Measurements from ENCODE around the gene ZDHHC24. TPM values are rescaled to one million over a fixed set of nuclear protein-coding genes. Genes with fewer than 3 reads are reported as not detected.

ZDHHC24 gene
- total RNA-seq, 1 donor from 2014 or later = 16.5 TPM

- H3K4me3 ChIP-seq = no peak overlapping the region
- H3K27me3 ChIP-seq = no peaks in the 10 kb centered on the region
- H3K27ac ChIP-seq = no peak overlapping the region
- no peaks in the 10 kb centered on the region for H3K36me3 ChIP-seq
- no peak for DNase-seq (ENCODE audit: extremely low spot score in 2 of 2)
- no peaks in the 10 kb centered on the region for H3K9me3 ChIP-seq
- H3K4me1 ChIP-seq = peaks cover 12% of the 10 kb centered on the region
- TF ChIP-seq POLR2AphosphoS5 (IDR thresholded peaks at IDR 0.05; ENCODE audit: insufficient read depth in 1 of 2, low read depth in 1 of 2) (no peak), CTCF (IDR thresholded peaks at IDR 0.05) (no peak), POLR2A (IDR thresholded peaks at IDR 0.05) (no peak)
- intact Hi-C loops (cut with DNase I) = no loop called here
Observed at GRCh38 chr11:66561178-66561974, 15.5 kb upstream of the ZDHHC24 start.

GRCh38 chr11:66559866-66560676 is 14.2 kb upstream of the ZDHHC24 start:
- H3K27me3 ChIP-seq = no peaks in the 10 kb centered on the region
- no peaks in the 10 kb centered on the region for H3K36me3 ChIP-seq
- intact Hi-C loops (cut with DNase I) = no loop called here
- H3K4me3 ChIP-seq = no peak overlapping the region
- no peak for DNase-seq (ENCODE audit: extremely low spot score in 2 of 2)
- no peak overlapping the region for H3K27ac ChIP-seq
- TF ChIP-seq POLR2A (IDR thresholded peaks at IDR 0.05) (no peak), CTCF (IDR thresholded peaks at IDR 0.05) (no peak), POLR2AphosphoS5 (IDR thresholded peaks at IDR 0.05; ENCODE audit: insufficient read depth in 1 of 2, low read depth in 1 of 2) (no peak)
- H3K4me1 ChIP-seq = peaks cover 12% of the 10 kb centered on the region
- no peaks in the 10 kb centered on the region for H3K9me3 ChIP-seq

DNA sequence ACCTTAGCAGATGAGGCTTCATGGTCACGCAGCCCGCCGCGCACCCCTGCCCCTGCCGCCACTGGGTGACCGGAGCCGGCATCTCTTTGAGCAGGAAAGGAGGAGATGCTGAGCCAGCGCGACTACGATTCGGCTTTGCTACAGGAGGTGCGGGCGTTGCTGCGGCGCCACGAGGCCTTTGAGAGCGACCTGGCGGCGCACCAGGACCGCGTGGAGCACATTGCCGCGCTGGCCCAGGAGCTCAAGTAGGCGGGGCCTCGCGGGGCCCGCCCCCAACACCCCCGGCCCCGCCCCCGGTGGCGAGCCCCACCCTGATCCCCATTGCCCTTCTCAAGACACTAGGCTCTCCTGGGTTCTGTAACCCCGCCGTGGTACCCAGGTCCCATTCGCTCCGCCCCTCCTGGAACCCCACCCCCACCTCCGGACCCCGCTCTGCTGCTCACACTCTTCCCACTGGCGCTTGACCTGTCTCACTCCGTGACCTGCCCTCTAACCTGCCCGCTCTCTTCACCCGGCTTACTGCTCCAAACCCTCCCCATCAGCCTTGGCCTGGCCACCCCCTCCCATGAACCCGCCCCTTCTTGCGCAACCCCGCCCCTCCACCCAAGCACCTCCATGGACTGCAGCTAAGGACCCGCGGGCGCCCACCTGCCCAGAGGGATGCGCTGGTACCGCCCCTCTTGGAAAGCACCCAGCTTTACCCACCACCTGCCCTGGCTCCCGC is 13.5 kb upstream of the ZDHHC24 start:
- H3K4me1 ChIP-seq = peaks cover 12% of the 10 kb centered on the region
- TF ChIP-seq POLR2A (IDR thresholded peaks at IDR 0.05) (no peak), CTCF (IDR thresholded peaks at IDR 0.05) (no peak), POLR2AphosphoS5 (IDR thresholded peaks at IDR 0.05; ENCODE audit: insufficient read depth in 1 of 2, low read depth in 1 of 2) (no peak)
- H3K27me3 ChIP-seq = no peaks in the 10 kb centered on the region
- peak overlapping the region in 1 of 2 donors; percentile 27 for H3K4me3 ChIP-seq
- intact Hi-C loops (cut with DNase I) = no loop called here
- no peaks in the 10 kb centered on the region for H3K9me3 ChIP-seq
- peak in 1 of 2 donors; percentile 64 for DNase-seq (ENCODE audit: extremely low spot score in 2 of 2)
- no peak overlapping the region for H3K27ac ChIP-seq
- no peaks in the 10 kb centered on the region for H3K36me3 ChIP-seq

DNA sequence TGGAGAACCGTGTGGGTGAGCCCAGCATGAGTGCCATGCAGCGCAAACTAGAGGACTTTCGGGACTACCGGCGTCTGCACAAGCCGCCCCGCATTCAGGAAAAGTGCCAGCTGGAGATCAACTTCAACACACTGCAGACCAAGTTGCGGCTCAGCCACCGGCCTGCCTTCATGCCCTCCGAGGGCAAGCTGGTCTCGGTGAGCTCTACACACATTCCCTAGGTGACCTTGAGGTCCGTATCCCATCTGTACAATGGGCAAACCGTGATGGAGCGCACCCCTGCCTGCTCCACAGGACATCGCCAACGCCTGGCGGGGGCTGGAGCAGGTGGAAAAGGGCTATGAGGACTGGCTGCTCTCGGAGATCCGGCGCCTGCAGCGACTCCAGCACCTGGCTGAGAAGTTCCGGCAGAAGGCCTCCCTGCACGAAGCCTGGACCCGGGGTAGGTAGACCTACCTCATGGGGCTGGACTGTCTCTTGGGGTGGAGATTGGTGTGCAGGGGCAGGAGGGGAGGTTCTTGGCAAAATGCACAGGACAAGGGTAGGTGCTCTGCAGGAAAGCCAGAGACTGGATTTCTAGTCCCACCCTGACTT is 12.0 kb upstream of the ZDHHC24 start:
- intact Hi-C loops (cut with DNase I) = no loop called here
- H3K27me3 ChIP-seq = no peaks in the 10 kb centered on the region
- H3K27ac ChIP-seq = no peak overlapping the region
- H3K36me3 ChIP-seq = no peaks in the 10 kb centered on the region
- H3K4me1 ChIP-seq = peaks cover 12% of the 10 kb centered on the region
- no peaks in the 10 kb centered on the region for H3K9me3 ChIP-seq
- no peak for DNase-seq (ENCODE audit: extremely low spot score in 2 of 2)
- no peak for TF ChIP-seq CTCF (IDR thresholded peaks at IDR 0.05)
- no peak for TF ChIP-seq POLR2AphosphoS5 (IDR thresholded peaks at IDR 0.05; ENCODE audit: insufficient read depth in 1 of 2, low read depth in 1 of 2)
- no peak for TF ChIP-seq POLR2A (IDR thresholded peaks at IDR 0.05)
- no peak overlapping the region for H3K4me3 ChIP-seq
